Vagina (tissue), 2 donors: ENCODE results near the gene SAMD9.

Experiments
- POLR2AphosphoS5 ChIP-seq, 2 donors: sonication (generic); formaldehyde crosslinking; IDR thresholded peaks; one replicate each; pipeline ENCODE4 v1.9.0; 2017; ENCODE audit warnings: antibody characterized with exemption in 2 of 2, mild to moderate bottlenecking in 2 of 2, low read depth in 1 of 2; ENCODE audit not compliant: insufficient read depth in 1 of 2
- TF ChIP-seq, protein P1 (sequence below), 3 experiments: fragments of 450-650 bp in 2 of 3; fragments of 200-600 bp in 1 of 3; sonication (generic) in 1 of 3; IDR thresholded peaks; one replicate each; pipeline ENCODE4 v1.5.1; 2017 to 2019; ENCODE audit warnings: antibody characterized with exemption in 3 of 3, mild to moderate bottlenecking in 2 of 3, moderate library complexity in 2 of 3

- TF ChIP-seq, protein P1, sequence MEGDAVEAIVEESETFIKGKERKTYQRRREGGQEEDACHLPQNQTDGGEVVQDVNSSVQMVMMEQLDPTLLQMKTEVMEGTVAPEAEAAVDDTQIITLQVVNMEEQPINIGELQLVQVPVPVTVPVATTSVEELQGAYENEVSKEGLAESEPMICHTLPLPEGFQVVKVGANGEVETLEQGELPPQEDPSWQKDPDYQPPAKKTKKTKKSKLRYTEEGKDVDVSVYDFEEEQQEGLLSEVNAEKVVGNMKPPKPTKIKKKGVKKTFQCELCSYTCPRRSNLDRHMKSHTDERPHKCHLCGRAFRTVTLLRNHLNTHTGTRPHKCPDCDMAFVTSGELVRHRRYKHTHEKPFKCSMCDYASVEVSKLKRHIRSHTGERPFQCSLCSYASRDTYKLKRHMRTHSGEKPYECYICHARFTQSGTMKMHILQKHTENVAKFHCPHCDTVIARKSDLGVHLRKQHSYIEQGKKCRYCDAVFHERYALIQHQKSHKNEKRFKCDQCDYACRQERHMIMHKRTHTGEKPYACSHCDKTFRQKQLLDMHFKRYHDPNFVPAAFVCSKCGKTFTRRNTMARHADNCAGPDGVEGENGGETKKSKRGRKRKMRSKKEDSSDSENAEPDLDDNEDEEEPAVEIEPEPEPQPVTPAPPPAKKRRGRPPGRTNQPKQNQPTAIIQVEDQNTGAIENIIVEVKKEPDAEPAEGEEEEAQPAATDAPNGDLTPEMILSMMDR (IDR thresholded peaks at IDR 0.05), result no peak
- no peak for TF ChIP-seq POLR2AphosphoS5 (IDR thresholded peaks at IDR 0.05; ENCODE audit: insufficient read depth in 1 of 2, low read depth in 1 of 2)
These were observed 20.8 kb upstream of the SAMD9 start for GRCh38 chr7:93138576-93138975.
